Vagina (tissue), 2 donors: Measurements from ENCODE around the gene EPB41L5. TPM values are rescaled to one million over a fixed set of nuclear protein-coding genes. Genes with fewer than 3 reads are reported as not detected.
"Not testable (repeated sequence)": the region's sequence is repeated elsewhere in the genome, so short reads cannot be mapped to it uniquely, and the experiment has no call there.

Source experiments
- DNase-seq, 2 donors: peaks; one replicate each; pipeline ENCODE4 v3.0.0-alpha.2; 2017; ENCODE audit errors: extremely low spot score in 2 of 2
- H3K27ac ChIP-seq: fragments of 200-600 bp; sonication (generic); one replicate; pipeline ENCODE4 v1.5.1; 2019
- H3K27me3 ChIP-seq: fragments of 200-600 bp; sonication (generic); one replicate; pipeline ENCODE4 v1.5.1; 2019
- H3K36me3 ChIP-seq, 2 donors: fragments of 200-600 bp; sonication (generic); one replicate each; pipeline ENCODE4 v1.5.1; 2017 to 2019
- H3K4me1 ChIP-seq: fragments of 200-600 bp; sonication (generic); one replicate; pipeline ENCODE4 v1.5.1; 2019
- H3K4me3 ChIP-seq, 2 donors: fragments of 200-600 bp; sonication (generic); 1 replicate in 1 of 2; 2 replicates in 1 of 2; pipeline ENCODE4 v1.5.1; 2016 to 2019
- H3K9me3 ChIP-seq: fragments of 200-600 bp; sonication (generic); one replicate; pipeline ENCODE4 v1.5.1; 2019
- CTCF ChIP-seq, 3 experiments: fragments of 450-650 bp in 2 of 3; fragments of 200-600 bp in 1 of 3; sonication (generic) in 1 of 3; IDR thresholded peaks; one replicate each; pipeline ENCODE4 v1.5.1; 2017 to 2019; ENCODE audit warnings: antibody characterized with exemption in 3 of 3, mild to moderate bottlenecking in 2 of 3, moderate library complexity in 2 of 3
- POLR2A ChIP-seq, 2 donors: fragments of 450-650 bp; IDR thresholded peaks; one replicate each; pipeline ENCODE4 v1.6.1; 2017; ENCODE audit warnings: antibody characterized with exemption in 2 of 2, mild to moderate bottlenecking in 2 of 2, moderate library complexity in 2 of 2
- POLR2AphosphoS5 ChIP-seq, 2 donors: sonication (generic); formaldehyde crosslinking; IDR thresholded peaks; one replicate each; pipeline ENCODE4 v1.9.0; 2017; ENCODE audit warnings: antibody characterized with exemption in 2 of 2, mild to moderate bottlenecking in 2 of 2, low read depth in 1 of 2; ENCODE audit not compliant: insufficient read depth in 1 of 2
- intact Hi-C: fragments of 100-400 bp; cut with DNase I; formaldehyde crosslinking; loops from one replicate; pipeline ENCODE4 v1.15.1; 2023
- total RNA-seq: library from RNA; depleted of rRNA; stranded (reverse); fragments of >200 nt; gene quantifications from one replicate; pipeline ENCODE4 v1.2.3, GENCODE V29; 2016

EPB41L5 gene
- total RNA-seq, 1 donor from 2014 or later: 37.6 TPM

DNA sequence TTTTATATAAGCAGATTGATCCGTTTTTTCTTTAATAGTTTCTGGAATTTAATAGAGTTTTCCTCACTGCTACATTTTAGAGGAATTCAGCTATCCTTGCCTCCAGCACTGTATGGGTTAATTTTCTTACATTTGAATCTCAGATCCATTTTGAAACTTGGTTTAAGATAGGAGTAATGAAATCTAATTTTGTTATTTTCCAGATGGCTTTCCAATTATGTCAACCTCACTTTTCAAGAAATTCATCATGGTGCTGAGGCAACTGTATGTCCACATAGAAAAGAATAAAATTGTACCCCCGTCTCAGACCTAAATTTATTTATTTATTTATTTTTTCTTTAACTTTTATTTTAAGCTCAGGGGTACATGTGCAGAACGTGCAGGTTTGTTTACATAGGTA, 105.1 kb downstream of the EPB41L5 start:
- H3K27ac ChIP-seq: no peak overlapping the region
- H3K36me3 ChIP-seq: no peaks in the 10 kb centered on the region
- no peaks in the 10 kb centered on the region for H3K27me3 ChIP-seq
- no peak for TF ChIP-seq POLR2A (IDR thresholded peaks at IDR 0.05)
- TF ChIP-seq POLR2AphosphoS5 (IDR thresholded peaks at IDR 0.05; ENCODE audit: insufficient read depth in 1 of 2, low read depth in 1 of 2): no peak
- TF ChIP-seq CTCF (IDR thresholded peaks at IDR 0.05): no peak
- intact Hi-C loops: no loop called here
- no peaks in the 10 kb centered on the region for H3K9me3 ChIP-seq
- no peak for DNase-seq
- H3K4me1 ChIP-seq: no peaks in the 10 kb centered on the region
- H3K4me3 ChIP-seq: no peak overlapping the region

GRCh38 chr2:120118471-120118870, 105.6 kb downstream of the EPB41L5 start:
- intact Hi-C loops: no loop called here
- no peaks in the 10 kb centered on the region for H3K9me3 ChIP-seq
- no peak for DNase-seq
- H3K4me1 ChIP-seq: no peaks in the 10 kb centered on the region
- no peaks in the 10 kb centered on the region for H3K27me3 ChIP-seq
- no peak overlapping the region for H3K27ac ChIP-seq
- H3K36me3 ChIP-seq: no peaks in the 10 kb centered on the region
- H3K4me3 ChIP-seq: no peak overlapping the region
- no peak for TF ChIP-seq POLR2A (IDR thresholded peaks at IDR 0.05)

GRCh38 chr2:120121337-120121736, 108.5 kb downstream of the EPB41L5 start:
- intact Hi-C loops, H3K4me1 ChIP-seq, H3K4me3 ChIP-seq, H3K27me3 ChIP-seq, H3K9me3 ChIP-seq, DNase-seq, H3K27ac ChIP-seq, H3K36me3 ChIP-seq: not testable (repeated sequence)

DNA sequence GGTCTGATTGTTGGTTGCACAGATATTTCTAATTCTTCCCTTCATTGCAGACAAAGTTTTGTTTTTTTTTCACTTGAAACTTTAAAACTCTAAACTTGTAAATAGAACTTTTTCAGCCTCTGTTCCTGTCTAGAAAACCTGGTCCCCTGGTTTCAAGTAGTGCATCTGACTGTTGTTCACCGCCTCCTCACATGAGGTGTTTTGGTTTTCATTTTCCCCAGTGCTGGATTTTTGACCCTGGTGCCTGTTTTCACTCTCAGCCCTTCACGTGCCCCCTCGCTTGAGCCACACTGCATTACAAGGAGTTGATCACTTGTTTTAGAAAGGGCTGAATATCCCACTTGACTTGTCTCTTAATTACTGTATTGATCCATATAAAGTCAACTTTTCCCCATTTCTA, 110.2 kb downstream of the EPB41L5 start:
- peaks cover 0 to 4% of the 10 kb centered on the region in 2 donors for H3K36me3 ChIP-seq
- H3K9me3 ChIP-seq: no peaks in the 10 kb centered on the region
- no peaks in the 10 kb centered on the region for H3K27me3 ChIP-seq
- no peak for DNase-seq
- H3K27ac ChIP-seq: no peak overlapping the region
- H3K4me1 ChIP-seq: no peaks in the 10 kb centered on the region
- intact Hi-C loops: no loop called here
- H3K4me3 ChIP-seq: no peak overlapping the region
- no peak for TF ChIP-seq CTCF (IDR thresholded peaks at IDR 0.05)

DNA sequence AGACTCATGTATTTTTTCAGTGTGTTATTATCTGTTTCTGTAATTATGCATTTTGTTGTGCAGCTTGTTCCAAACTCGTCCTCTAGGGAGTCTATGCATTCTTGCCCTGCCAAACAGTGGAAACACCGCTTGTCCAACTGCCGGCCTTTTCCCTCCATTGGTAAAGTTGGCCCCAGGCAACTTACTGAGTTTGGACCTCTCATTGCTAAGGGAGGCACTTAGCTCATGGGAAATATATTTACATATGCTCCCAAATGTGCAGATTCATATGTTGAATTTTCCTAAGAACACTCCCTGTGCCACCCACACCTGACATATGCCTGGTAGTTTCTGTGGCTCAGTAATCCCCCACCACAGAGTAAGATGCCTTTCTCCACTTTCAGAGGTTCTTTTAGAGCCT, 112.3 kb downstream of the EPB41L5 start:
- H3K4me1 ChIP-seq: no peaks in the 10 kb centered on the region
- H3K4me3 ChIP-seq: no peak overlapping the region
- no peaks in the 10 kb centered on the region for H3K27me3 ChIP-seq
- H3K27ac ChIP-seq: no peak overlapping the region
- no peaks in the 10 kb centered on the region for H3K9me3 ChIP-seq
- DNase-seq: no peak
- TF ChIP-seq POLR2A (IDR thresholded peaks at IDR 0.05): no peak
- TF ChIP-seq POLR2AphosphoS5 (IDR thresholded peaks at IDR 0.05; ENCODE audit: insufficient read depth in 1 of 2, low read depth in 1 of 2): no peak
- TF ChIP-seq CTCF (IDR thresholded peaks at IDR 0.05): no peak
- intact Hi-C loops: no loop called here
- H3K36me3 ChIP-seq: peaks cover 0 to 4% of the 10 kb centered on the region in 2 donors

DNA sequence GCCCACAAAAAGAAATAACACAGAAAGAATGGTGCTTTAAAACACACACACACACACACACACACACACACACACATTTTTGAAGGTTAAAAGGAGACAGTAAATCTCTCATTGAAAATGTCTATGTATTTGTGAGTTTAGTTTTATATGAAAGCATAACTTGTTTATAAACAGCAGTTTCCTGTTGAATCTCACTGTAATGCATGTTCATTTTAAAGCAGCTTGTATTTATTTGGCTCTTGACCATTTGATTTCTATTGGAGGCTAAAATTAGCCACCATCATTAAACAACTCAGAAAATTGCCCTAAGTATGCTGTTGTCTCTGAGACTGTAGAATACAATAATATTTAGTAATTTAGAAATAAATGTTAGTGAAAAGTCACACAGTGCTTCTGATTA, 115.3 kb downstream of the EPB41L5 start:
- TF ChIP-seq POLR2AphosphoS5 (IDR thresholded peaks at IDR 0.05; ENCODE audit: insufficient read depth in 1 of 2, low read depth in 1 of 2): no peak
- intact Hi-C loops: no loop called here
- Histone ChIP-seq H3K9me3 (no peaks in the 10 kb centered on the region), H3K27me3 (no peaks in the 10 kb centered on the region), H3K4me3 (no peak overlapping the region), H3K4me1 (no peaks in the 10 kb centered on the region), H3K27ac (no peak overlapping the region), H3K36me3 (peaks cover 0 to 4% of the 10 kb centered on the region in 2 donors)
- DNase-seq: no peak

DNA sequence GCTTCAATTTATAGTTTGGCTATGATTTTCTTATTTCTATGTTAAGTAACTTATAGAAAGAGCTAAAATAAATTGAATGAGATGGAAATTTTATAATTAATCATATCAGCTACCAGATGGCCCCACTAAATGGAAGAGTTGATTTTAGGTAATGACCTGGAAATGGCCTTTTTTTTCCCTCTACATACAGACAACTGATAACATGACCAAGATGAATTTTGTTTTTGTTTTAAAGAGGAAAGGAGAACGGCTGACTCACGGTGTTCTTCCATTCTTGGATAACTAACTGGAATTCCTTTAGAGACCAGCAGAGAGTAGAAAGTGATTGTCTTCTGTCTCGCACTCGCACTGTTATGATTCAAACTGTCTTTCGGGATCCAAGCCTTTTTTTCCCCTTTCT, 119.3 kb downstream of the EPB41L5 start:
- Histone ChIP-seq H3K27ac (no peak overlapping the region), H3K36me3 (peaks cover 0 to 17% of the 10 kb centered on the region in 2 donors), H3K4me3 (no peak overlapping the region), H3K9me3 (no peaks in the 10 kb centered on the region), H3K27me3 (no peaks in the 10 kb centered on the region), H3K4me1 (no peaks in the 10 kb centered on the region)
- no peak for TF ChIP-seq CTCF (IDR thresholded peaks at IDR 0.05)
- no peak for TF ChIP-seq POLR2A (IDR thresholded peaks at IDR 0.05)
- TF ChIP-seq POLR2AphosphoS5 (IDR thresholded peaks at IDR 0.05; ENCODE audit: insufficient read depth in 1 of 2, low read depth in 1 of 2): no peak
- no peak for DNase-seq
- intact Hi-C loops: no loop called here
